ENCODE results near the gene BMP7. TPM values are rescaled to one million over a fixed set of nuclear protein-coding genes. Genes with fewer than 3 reads are reported as not detected.
"Not testable (repeated sequence)": the region's sequence is repeated elsewhere in the genome, so short reads cannot be mapped to it uniquely, and the experiment has no call there.

BMP7 gene
- total and polyA plus RNA-seq, 8 donors, result 0.12 to 2.5 (median 0.33) TPM; not detected in 1

GRCh38 chr20:57158474-57158873 is 108.0 kb downstream of the BMP7 start:
- intact Hi-C loops (cut with DNase I), result no loop called here
- no peak for TF ChIP-seq CTCF (IDR thresholded peaks at IDR 0.05)
- Histone ChIP-seq H3K4me1 (no peaks in the 10 kb centered on the region), H3K27me3 (no peaks in the 10 kb centered on the region), H3K36me3 (no peaks in the 10 kb centered on the region), H3K9me3 (no peaks in the 10 kb centered on the region), H3K4me3 (no peak overlapping the region), H3K27ac (no peak overlapping the region)
- DNase-seq (no peak), ATAC-seq (no peak), FAIRE-seq (no peak)
- 53 to 54% methylated on average over 7 of the region's 7 CpGs for WGBS, 2 donors

GRCh38 chr20:57157787-57158186 is 108.7 kb downstream of the BMP7 start:
- H3K27me3 ChIP-seq; FAIRE-seq; DNase-seq; H3K9me3 ChIP-seq; H3K4me3 ChIP-seq; H3K4me1 ChIP-seq; H3K27ac ChIP-seq; intact Hi-C loops (cut with DNase I); ATAC-seq; H3K36me3 ChIP-seq: not testable (repeated sequence)
- WGBS, 2 donors, result 72 to 84% methylated on average over 9 of the region's 9 CpGs

GRCh38 chr20:57157106-57157691 is 109.2 kb downstream of the BMP7 start:
- Histone ChIP-seq H3K36me3 (no peaks in the 10 kb centered on the region), H3K27ac (no peak overlapping the region), H3K4me3 (no peak overlapping the region), H3K27me3 (no peaks in the 10 kb centered on the region), H3K4me1 (no peaks in the 10 kb centered on the region), H3K9me3 (no peaks in the 10 kb centered on the region)
- FAIRE-seq (no peak), DNase-seq (no peak), ATAC-seq (no peak)
- no peak for TF ChIP-seq CTCF (IDR thresholded peaks at IDR 0.05)
- intact Hi-C loops (cut with DNase I), result no loop called here
- 85 to 87% methylated on average over 13 of the region's 13 CpGs for WGBS, 2 donors

- no peak for TF ChIP-seq CTCF (IDR thresholded peaks at IDR 0.05)
- no peak for ATAC-seq
- DNase-seq, result no peak
- WGBS, 2 donors, result 69 to 72% methylated on average over 18 of the region's 18 CpGs
- no peaks in the 10 kb centered on the region for H3K9me3 ChIP-seq
- no peaks in the 10 kb centered on the region for H3K36me3 ChIP-seq
- intact Hi-C loops (cut with DNase I), result no loop called here
- no peaks in the 10 kb centered on the region for H3K27me3 ChIP-seq
- no peak for FAIRE-seq
- H3K4me3 ChIP-seq, result no peak overlapping the region
- H3K27ac ChIP-seq, result no peak overlapping the region
- no peaks in the 10 kb centered on the region for H3K4me1 ChIP-seq
These were observed 110.3 kb downstream of the BMP7 start for GRCh38 chr20:57156011-57156729.

GRCh38 chr20:57155415-57155814 is 111.0 kb downstream of the BMP7 start:
- no peak overlapping the region for H3K4me3 ChIP-seq
- WGBS, 2 donors, result 66 to 69% methylated on average over 8 of the region's 8 CpGs
- no peak overlapping the region for H3K27ac ChIP-seq
- H3K9me3 ChIP-seq, result no peaks in the 10 kb centered on the region
- no peak for TF ChIP-seq CTCF (IDR thresholded peaks at IDR 0.05)
- no peak for DNase-seq
- no peaks in the 10 kb centered on the region for H3K4me1 ChIP-seq
- H3K36me3 ChIP-seq, result no peaks in the 10 kb centered on the region
- no peak for ATAC-seq
- no peaks in the 10 kb centered on the region for H3K27me3 ChIP-seq
- FAIRE-seq, result no peak
- intact Hi-C loops (cut with DNase I), result no loop called here

Data from pancreas (tissue), 10 donors.